HTERT RPE-1 (cell line): Measurements from ENCODE around the gene TOM1L2.

Experiments
- in situ Hi-C: fragments of 300-500 bp; cut with MboI; formaldehyde crosslinking; loops from 4 replicates; pipeline ENCODE4 v1.14.3; 2020; ENCODE audit warnings: low sequenced_read_pairs

The TOM1L2 gene

GRCh38 chr17:17900615-17901520, 71.3 kb downstream of the TOM1L2 start:
- in situ Hi-C loops: no loop called here

DNA sequence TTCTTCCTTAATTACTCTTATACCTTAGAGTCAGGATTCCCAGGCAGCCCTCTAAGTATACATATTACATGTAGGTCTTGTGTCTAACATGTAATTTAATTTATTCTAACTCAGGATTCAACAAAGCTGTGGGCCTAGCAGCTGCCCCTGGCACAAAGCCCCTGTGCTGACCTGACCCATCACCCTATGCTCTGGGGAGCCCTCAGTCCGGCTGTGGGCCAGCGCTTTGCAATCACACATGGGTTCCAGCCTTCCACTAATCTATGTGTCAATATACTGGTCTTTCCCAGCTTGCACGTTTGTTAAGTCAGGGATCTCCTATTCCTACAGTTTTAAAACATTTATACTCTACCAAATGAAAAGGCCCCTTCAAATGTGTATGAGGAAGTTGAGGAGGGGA, 72.7 kb downstream of the TOM1L2 start:
- in situ Hi-C loops: no loop called here

GRCh38 chr17:17898673-17899072, 73.5 kb downstream of the TOM1L2 start:
- in situ Hi-C loops: no loop called here

DNA sequence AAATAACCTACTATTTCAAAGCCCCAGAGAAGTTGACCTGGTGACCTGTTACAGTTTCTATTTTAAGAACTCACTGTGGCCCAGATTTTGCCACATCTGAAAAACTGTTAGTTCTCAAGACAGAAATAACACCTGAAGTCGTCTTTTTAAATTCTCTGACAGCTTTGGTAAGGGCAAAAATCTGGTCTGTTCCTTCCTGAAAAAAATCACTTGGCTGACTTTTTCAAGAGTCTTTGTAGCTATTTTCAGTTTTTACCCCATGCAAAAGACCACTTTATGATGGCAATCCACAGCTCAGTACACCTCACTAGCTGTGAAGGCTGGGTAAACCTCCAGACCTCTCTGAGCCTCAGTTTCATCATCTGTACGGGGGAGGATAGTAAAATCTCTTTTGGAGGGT, 74.8 kb downstream of the TOM1L2 start:
- in situ Hi-C loops: no loop called here

DNA sequence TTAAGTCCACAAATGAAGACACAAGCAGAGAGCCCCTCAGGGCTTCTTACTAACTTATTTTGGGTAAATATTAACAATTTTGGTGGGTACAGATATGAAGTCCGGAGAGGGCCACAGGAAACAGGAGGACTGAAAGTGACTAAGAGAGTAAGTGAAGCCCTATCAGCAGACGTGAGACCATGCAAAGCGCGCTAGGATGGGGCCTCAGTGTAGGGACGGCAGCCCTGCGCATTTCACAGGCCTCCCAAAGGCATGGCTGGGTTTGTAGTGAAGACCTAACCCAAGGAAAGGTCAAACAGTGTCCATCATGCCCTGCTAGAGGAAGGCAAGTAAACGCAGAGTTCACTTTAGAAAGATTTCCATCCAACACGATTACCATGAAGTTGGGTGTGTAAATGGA, 75.5 kb downstream of the TOM1L2 start:
- in situ Hi-C loops: no loop called here

GRCh38 chr17:17893801-17894644, 78.2 kb downstream of the TOM1L2 start:
- in situ Hi-C loops: no loop called here

DNA sequence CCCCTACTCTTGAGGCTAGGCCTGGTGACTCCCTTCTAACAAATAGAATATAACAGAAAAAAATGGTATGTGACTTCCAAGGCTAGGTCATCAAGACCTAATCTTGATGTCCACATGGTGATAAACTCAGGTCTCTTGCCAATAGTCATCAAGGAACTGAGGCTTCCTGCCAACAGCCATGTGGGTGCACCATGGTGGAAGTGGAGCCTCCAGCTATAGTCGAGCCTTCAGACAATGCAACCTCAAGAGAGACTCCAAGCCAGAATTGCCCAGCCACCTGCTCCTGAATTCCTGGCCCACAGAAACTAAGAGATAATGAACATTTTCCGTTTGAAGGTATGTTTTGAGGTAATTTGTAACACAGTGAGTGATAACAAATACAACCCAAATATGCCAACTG, 79.5 kb downstream of the TOM1L2 start:
- in situ Hi-C loops: no loop called here

DNA sequence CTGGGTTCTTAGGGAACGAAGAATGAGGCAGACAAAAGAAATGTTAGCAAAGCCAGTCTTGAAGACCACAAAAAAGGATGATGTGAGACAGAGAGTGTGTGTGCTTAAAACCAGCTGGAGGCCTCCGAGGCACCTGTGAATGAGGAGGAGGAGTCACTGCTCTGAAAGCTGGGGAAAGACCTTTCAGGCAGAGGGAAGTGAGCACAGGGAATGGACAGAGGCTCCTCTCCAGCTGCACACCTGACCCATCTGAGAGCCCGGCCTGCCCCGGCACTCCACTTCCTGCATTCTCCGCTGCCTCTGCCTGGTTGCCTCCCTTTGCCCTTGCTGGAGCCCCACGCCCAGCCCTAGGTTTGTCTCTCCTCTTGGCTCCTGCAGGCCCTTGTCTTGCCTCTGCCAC, 80.2 kb downstream of the TOM1L2 start:
- in situ Hi-C loops: no loop called here

DNA sequence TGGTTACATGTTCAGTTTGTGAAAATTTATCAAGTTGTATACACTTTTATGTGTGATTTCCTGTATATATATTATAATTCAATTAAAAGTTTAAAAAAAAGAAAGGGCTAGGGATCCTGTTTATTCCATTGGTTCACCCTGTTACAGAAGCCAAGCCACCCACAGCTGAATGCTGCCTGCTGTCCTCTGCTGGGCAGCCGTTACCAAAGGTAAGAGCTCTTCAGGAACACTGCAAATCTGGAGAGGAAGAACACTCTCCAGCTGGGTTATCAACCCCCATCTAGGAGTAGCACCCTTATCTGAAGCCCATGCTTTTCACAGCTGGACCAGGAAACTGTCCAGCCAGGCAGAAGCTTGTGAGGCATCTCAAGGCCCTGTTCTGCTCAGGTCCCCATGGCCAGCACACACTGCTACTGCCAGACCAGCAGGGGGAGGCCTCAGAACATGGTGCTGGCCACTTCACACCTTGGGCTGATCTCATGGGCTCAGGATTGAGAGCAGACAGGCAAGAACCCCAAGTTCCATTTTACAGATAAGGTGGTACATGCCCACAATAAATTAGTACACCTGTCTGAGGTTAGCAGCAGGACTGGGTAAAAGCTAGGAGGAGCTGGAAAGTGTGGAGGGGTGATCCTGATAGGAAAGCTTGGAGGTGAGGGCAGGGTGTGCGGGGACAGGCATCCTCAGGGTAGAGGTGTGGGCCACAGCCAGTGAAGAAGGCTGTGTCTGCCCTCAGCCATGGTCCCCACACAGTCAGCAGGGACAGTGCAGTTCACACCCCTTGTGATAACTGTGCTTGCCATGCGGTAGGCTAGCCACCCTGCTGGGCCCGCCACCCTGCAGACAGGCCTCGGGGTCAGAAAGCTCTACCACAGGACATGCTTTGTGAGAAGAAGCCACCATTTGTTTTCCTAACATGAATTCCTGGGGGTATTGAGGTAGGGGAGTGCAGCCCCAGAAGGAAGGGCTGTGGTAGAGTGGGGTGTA, 81.1 kb downstream of the TOM1L2 start:
- in situ Hi-C loops: no loop called here

DNA sequence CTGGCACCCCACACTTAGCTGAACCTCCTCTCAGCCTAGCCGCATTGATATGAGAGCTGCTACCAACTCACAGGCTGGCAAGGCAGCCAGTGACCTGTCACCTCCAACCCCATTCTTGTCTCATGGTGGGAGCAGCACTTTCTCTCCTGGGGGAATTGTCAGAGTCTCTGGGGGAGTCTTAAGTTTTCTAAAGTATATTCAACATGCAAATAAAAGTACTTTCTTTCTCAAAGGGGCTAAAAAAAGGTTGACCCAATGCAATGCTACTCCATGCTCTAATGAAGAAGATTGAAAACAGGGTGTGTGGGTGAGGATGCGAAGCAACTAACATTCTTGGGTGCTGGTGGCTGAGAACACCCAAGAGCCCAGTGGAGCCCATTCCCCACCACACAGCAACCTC, 82.3 kb downstream of the TOM1L2 start:
- in situ Hi-C loops: no loop called here

DNA sequence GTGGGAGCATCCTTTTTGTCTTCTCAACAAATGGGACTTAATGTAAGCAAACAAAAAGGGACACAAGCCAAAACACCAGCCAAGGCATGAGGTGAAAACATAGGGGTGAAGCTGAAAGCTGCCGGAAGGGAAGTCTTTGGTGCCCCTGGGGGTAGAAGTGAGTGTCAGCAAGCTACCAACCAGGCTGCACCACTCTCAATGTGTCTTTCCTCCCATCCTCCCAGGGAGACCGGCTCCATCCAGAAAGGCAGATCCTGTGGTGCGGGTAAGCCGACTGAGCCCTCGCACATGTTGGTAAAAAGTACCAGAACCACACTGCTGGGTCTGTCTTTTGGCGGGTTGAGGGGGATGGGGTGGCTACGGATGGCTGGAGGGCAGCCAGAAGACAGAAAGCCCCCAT, 83.4 kb downstream of the TOM1L2 start:
- in situ Hi-C loops: no loop called here

- in situ Hi-C loops: no loop called here
Measured at GRCh38 chr17:17888371-17888770, 83.8 kb downstream of the TOM1L2 start.

DNA sequence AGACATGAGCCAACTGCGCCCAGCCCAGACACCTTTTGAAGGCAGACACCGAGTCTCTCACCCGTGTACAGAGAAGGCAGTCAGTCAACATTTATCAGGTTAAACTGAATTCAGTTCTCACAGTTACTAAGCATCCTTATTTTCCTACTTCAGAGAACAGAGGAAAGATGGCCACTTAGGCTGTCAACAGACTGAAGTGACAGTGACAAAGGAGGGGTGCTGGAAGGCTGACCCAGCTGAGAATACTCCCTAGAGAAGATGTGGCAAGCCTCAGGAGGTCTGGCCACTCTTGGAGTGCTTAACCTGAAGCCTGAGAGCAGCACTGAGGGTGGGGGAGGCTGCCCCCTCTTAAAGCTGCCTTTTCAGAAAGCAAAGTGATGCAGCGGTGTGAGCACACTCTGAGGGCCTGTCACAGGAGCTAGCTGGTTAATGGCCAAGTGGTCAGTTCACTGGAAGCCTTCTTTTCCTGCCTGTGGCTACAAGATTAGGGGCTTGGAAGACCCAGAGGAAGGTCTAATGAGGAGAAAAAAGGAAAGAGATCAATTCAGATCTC, 84.4 kb downstream of the TOM1L2 start:
- in situ Hi-C loops: no loop called here

- in situ Hi-C loops: no loop called here
Measured at GRCh38 chr17:17886726-17887125, 85.5 kb downstream of the TOM1L2 start.

- in situ Hi-C loops: no loop called here
Measured at GRCh38 chr17:17886226-17886625, 86.0 kb downstream of the TOM1L2 start.

DNA sequence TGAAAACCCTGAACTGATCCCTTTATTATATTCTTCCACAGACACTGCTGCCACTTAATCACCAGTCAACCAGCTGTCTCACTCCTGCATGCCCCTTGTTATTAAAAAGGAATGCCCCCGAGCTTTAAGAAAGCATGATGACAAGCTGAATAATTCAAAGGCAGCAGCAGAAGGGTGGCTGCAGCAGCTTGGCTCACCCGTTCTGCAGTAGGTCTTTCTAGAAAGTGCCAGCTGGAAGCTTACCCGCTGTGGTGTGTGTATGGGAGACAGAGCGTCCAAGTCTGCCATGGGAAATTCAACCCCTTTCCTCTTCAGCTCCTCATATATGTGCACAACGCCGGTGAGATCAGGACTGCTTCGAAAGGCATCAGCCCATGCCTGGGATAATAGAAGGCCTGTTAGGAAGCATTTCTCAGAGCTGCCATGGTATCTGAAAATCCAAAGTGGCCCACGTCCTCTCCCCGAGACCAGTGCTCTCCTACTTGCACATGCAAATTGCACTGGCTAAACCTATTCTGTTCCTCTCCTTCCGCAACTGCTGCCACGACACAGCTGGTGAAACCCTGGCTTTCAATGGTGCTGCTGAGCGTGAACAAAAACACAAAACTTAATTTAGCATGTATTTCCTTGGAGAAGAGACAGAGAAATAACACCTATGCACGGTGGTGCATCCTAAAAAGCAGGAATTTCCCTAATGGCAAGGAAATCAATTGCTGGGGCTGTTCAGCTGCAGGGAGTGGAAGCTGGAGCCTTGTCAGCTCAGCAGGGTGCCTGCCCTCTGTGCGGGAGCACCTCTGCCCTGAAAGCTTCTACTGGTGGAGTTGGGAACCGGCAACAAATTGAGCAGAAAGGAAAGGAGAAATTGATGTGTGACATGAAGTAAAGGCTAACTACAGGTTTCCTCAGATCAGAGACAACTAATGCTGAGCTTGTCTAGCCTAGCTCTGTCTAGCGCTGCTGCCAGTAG, 87.5 kb downstream of the TOM1L2 start:
- in situ Hi-C loops: no loop called here

GRCh38 chr17:17883801-17884200, 88.4 kb downstream of the TOM1L2 start:
- in situ Hi-C loops: no loop called here

- in situ Hi-C loops: no loop called here
Measured at GRCh38 chr17:17882082-17882581, 90.1 kb downstream of the TOM1L2 start.

DNA sequence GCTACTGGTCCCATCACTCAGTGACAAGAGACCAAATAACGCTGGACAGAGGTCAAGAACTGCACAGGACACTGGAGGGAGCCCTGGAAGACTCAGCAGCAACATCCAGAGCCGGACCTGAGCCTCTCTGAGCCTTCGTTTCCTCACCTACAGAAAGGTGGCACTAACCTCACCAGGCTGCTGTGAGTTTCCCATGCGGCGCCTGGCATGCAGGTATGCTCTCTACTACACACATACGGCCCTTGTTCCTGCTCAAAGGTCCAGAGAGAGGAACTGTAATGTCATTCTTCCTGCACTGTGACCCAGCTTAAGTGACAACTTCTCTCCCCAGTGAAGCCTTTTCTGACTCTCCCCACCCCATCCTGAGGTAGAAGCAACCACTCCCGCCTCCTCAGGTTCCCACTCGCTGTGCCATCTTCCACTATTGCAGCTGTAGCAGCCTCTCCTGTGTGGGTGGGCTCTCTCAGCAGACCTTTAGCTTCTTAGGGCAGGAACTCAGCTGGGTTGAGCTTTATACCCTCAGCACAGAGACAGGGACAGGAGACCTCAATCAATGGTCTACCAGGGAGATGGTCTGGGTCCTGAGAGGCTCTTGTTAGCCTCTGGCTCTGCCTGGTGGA, 91.5 kb downstream of the TOM1L2 start:
- in situ Hi-C loops: no loop called here
